ENCODE data around the gene MRGPRG. TPM values are rescaled to one million over a fixed set of nuclear protein-coding genes. Genes with fewer than 3 reads are reported as not detected.
"Not testable (repeated sequence)": the region's sequence is repeated elsewhere in the genome, so short reads cannot be mapped to it uniquely, and the experiment has no call there.

The MRGPRG gene
- total RNA-seq, 2 donors from 2014 or later = not detected

GRCh38 chr11:3170756-3171650, 47.6 kb downstream of the MRGPRG start:
- Histone ChIP-seq H3K27me3 (ENCODE audit: control insufficient read depth, insufficient read depth, low read length, poor library complexity, severe bottlenecking) (peaks cover 66% of the 10 kb centered on the region), H3K9ac (ENCODE audit: extremely low read depth, low read length, poor library complexity, severe bottlenecking) (no peak overlapping the region), H3K4me1 (ENCODE audit: control insufficient read depth, insufficient read depth, low read length) (no peaks in the 10 kb centered on the region), H3K27ac (ENCODE audit: low read depth, low read length) (no peak overlapping the region), H3K9me3 (ENCODE audit: control insufficient read depth, low read length) (peaks cover 3% of the 10 kb centered on the region), H3K36me3 (ENCODE audit: control insufficient read depth, insufficient read depth, low read length) (no peaks in the 10 kb centered on the region), H3K4me3 (ENCODE audit: low read length) (no peak overlapping the region)
- Mint-ChIP-seq H3K27me3 (ENCODE audit: insufficient read depth) (peaks cover 78% of the 10 kb centered on the region), H3K4me3 (no peak overlapping the region), H3K9me3 (peaks cover 6% of the 10 kb centered on the region), H3K27ac (no peak overlapping the region), H3K4me1 (peaks cover 2% of the 10 kb centered on the region), H3K36me3 (ENCODE audit: low read depth) (no peaks in the 10 kb centered on the region)
- DNase-seq = no peak
- TF ChIP-seq, protein P1, sequence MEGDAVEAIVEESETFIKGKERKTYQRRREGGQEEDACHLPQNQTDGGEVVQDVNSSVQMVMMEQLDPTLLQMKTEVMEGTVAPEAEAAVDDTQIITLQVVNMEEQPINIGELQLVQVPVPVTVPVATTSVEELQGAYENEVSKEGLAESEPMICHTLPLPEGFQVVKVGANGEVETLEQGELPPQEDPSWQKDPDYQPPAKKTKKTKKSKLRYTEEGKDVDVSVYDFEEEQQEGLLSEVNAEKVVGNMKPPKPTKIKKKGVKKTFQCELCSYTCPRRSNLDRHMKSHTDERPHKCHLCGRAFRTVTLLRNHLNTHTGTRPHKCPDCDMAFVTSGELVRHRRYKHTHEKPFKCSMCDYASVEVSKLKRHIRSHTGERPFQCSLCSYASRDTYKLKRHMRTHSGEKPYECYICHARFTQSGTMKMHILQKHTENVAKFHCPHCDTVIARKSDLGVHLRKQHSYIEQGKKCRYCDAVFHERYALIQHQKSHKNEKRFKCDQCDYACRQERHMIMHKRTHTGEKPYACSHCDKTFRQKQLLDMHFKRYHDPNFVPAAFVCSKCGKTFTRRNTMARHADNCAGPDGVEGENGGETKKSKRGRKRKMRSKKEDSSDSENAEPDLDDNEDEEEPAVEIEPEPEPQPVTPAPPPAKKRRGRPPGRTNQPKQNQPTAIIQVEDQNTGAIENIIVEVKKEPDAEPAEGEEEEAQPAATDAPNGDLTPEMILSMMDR (conservative IDR thresholded peaks at IDR 0.05) = no peak
- WGBS, 2 experiments (ENCODE audit: insufficient coverage in 1 of 2, insufficient read length in 1 of 2) = 89 to 93% methylated on average over 17 to 24 of the region's 24 CpGs

GRCh38 chr11:3170044-3170755, 48.4 kb downstream of the MRGPRG start:
- Histone ChIP-seq H3K9me3 (ENCODE audit: control insufficient read depth, low read length) (no peaks in the 10 kb centered on the region), H3K36me3 (ENCODE audit: control insufficient read depth, insufficient read depth, low read length) (no peaks in the 10 kb centered on the region), H3K27ac (ENCODE audit: low read depth, low read length) (no peak overlapping the region), H3K4me1 (ENCODE audit: control insufficient read depth, insufficient read depth, low read length) (no peaks in the 10 kb centered on the region), H3K4me3 (ENCODE audit: low read length) (no peak overlapping the region), H3K9ac (ENCODE audit: extremely low read depth, low read length, poor library complexity, severe bottlenecking) (no peak overlapping the region), H3K27me3 (ENCODE audit: control insufficient read depth, insufficient read depth, low read length, poor library complexity, severe bottlenecking) (peaks cover 74% of the 10 kb centered on the region)
- H3K27ac Mint-ChIP-seq = no peak overlapping the region
- no peaks in the 10 kb centered on the region for H3K36me3 Mint-ChIP-seq (ENCODE audit: low read depth)
- no peaks in the 10 kb centered on the region for H3K9me3 Mint-ChIP-seq
- peak; percentile 51 for DNase-seq
- WGBS, 2 experiments (ENCODE audit: insufficient coverage in 1 of 2, insufficient read length in 1 of 2) = 85 to 88% methylated on average over 12 to 18 of the region's 18 CpGs
- peaks cover 76% of the 10 kb centered on the region for H3K27me3 Mint-ChIP-seq (ENCODE audit: insufficient read depth)
- no peak overlapping the region for H3K4me3 Mint-ChIP-seq
- TF ChIP-seq, protein P1 (conservative IDR thresholded peaks at IDR 0.05) = no peak
- peaks cover 2% of the 10 kb centered on the region for H3K4me1 Mint-ChIP-seq

- Histone ChIP-seq H3K36me3 (ENCODE audit: control insufficient read depth, insufficient read depth, low read length) (no peaks in the 10 kb centered on the region), H3K27me3 (ENCODE audit: control insufficient read depth, insufficient read depth, low read length, poor library complexity, severe bottlenecking) (peaks cover 78% of the 10 kb centered on the region), H3K27ac (ENCODE audit: low read depth, low read length) (no peak overlapping the region), H3K4me1 (ENCODE audit: control insufficient read depth, insufficient read depth, low read length) (peaks cover 1% of the 10 kb centered on the region), H3K9me3 (ENCODE audit: control insufficient read depth, low read length) (no peaks in the 10 kb centered on the region), H3K9ac (ENCODE audit: extremely low read depth, low read length, poor library complexity, severe bottlenecking) (no peak overlapping the region), H3K4me3 (ENCODE audit: low read length) (no peak overlapping the region)
- Mint-ChIP-seq H3K4me3 (no peak overlapping the region), H3K9me3 (no peaks in the 10 kb centered on the region), H3K27ac (no peak overlapping the region), H3K4me1 (peaks cover 2% of the 10 kb centered on the region), H3K27me3 (ENCODE audit: insufficient read depth) (peaks cover 78% of the 10 kb centered on the region), H3K36me3 (ENCODE audit: low read depth) (no peaks in the 10 kb centered on the region)
- TF ChIP-seq, protein P1 (conservative IDR thresholded peaks at IDR 0.05) = peak; percentile 44
- WGBS, 2 experiments (ENCODE audit: insufficient coverage in 1 of 2, insufficient read length in 1 of 2) = 29 to 43% methylated on average over 19 to 31 of the region's 31 CpGs
- DNase-seq = peak; percentile 87
Observed at GRCh38 chr11:3169255-3170043, 49.2 kb downstream of the MRGPRG start.

DNA sequence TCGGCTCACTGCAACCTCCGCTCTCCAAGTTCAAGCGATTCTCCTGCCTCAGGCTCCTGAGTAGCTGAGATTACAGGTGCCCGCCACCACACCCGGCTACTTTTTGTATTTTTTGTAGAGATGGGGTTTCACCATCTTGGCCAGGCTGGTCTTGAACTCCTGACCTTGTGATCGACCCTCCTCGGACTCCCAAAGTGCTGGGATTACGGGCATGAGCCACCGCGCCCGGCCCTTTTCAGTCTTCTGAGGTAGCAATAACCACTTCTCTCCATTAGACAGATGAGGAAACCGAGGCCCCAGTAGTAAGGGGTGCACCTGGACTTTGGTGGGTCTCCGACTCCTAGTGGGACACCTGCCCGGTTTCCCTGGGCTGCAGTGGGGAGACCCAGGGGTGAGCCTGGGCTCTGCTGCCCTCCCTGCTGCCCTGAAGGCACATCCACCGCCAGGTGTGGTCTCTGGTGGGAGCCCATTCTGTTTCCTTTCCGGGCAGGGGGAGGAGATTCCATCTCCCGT, 49.8 kb downstream of the MRGPRG start:
- H3K4me3 ChIP-seq (ENCODE audit: low read length); H3K9me3 ChIP-seq (ENCODE audit: control insufficient read depth, low read length); H3K4me3 Mint-ChIP-seq; H3K36me3 Mint-ChIP-seq (ENCODE audit: low read depth); H3K4me1 Mint-ChIP-seq; H3K36me3 ChIP-seq (ENCODE audit: control insufficient read depth, insufficient read depth, low read length); H3K4me1 ChIP-seq (ENCODE audit: control insufficient read depth, insufficient read depth, low read length); H3K27ac Mint-ChIP-seq; H3K9ac ChIP-seq (ENCODE audit: extremely low read depth, low read length, poor library complexity, severe bottlenecking); H3K27ac ChIP-seq (ENCODE audit: low read depth, low read length); DNase-seq; H3K9me3 Mint-ChIP-seq: not testable (repeated sequence)
- H3K27me3 Mint-ChIP-seq (ENCODE audit: insufficient read depth) = peaks cover 84% of the 10 kb centered on the region
- 89 to 96% methylated on average over 11 to 17 of the region's 17 CpGs for WGBS, 2 experiments (ENCODE audit: insufficient coverage in 1 of 2, insufficient read length in 1 of 2)
- H3K27me3 ChIP-seq (ENCODE audit: control insufficient read depth, insufficient read depth, low read length, poor library complexity, severe bottlenecking) = peaks cover 84% of the 10 kb centered on the region

Measured in endodermal cell (in vitro differentiated cells).